ENCODE data around the gene SKAP1.
"Not testable (repeated sequence)": the region's sequence is repeated elsewhere in the genome, so short reads cannot be mapped to it uniquely, and the experiment has no call there.

The SKAP1 gene

GRCh38 chr17:48373883-48374282, 56.1 kb downstream of the SKAP1 start:
- Histone ChIP-seq H3K27me3 (ENCODE audit: control insufficient read depth, insufficient read depth, low read length, poor library complexity, severe bottlenecking) (peaks cover 6% of the 10 kb centered on the region), H3K27ac (ENCODE audit: insufficient read depth, low read depth, low read length, poor library complexity, severe bottlenecking) (no peak overlapping the region), H3K9me3 (ENCODE audit: control insufficient read depth, low read length) (no peaks in the 10 kb centered on the region), H3K4me1 (ENCODE audit: control insufficient read depth, insufficient read depth, low read length) (no peaks in the 10 kb centered on the region), H3K4me3 (ENCODE audit: insufficient read depth, low read depth, low read length) (no peak overlapping the region), H3K36me3 (ENCODE audit: control insufficient read depth, insufficient read depth, low read length) (no peaks in the 10 kb centered on the region)
- WGBS, 2 experiments: 80 to 83% methylated on average over 3 of the region's 3 CpGs

GRCh38 chr17:48373130-48373830, 56.7 kb downstream of the SKAP1 start:
- Histone ChIP-seq H3K36me3 (ENCODE audit: control insufficient read depth, insufficient read depth, low read length) (no peaks in the 10 kb centered on the region), H3K4me1 (ENCODE audit: control insufficient read depth, insufficient read depth, low read length) (no peaks in the 10 kb centered on the region), H3K27me3 (ENCODE audit: control insufficient read depth, insufficient read depth, low read length, poor library complexity, severe bottlenecking) (peaks cover 8% of the 10 kb centered on the region), H3K27ac (ENCODE audit: insufficient read depth, low read depth, low read length, poor library complexity, severe bottlenecking) (no peak overlapping the region), H3K9me3 (ENCODE audit: control insufficient read depth, low read length) (no peaks in the 10 kb centered on the region), H3K4me3 (ENCODE audit: insufficient read depth, low read depth, low read length) (no peak overlapping the region)
- 80 to 87% methylated on average over 1 to 2 of the region's 2 CpGs for WGBS, 2 experiments

- H3K27ac ChIP-seq (ENCODE audit: insufficient read depth, low read depth, low read length, poor library complexity, severe bottlenecking); H3K36me3 ChIP-seq (ENCODE audit: control insufficient read depth, insufficient read depth, low read length); H3K4me3 ChIP-seq (ENCODE audit: insufficient read depth, low read depth, low read length); H3K4me1 ChIP-seq (ENCODE audit: control insufficient read depth, insufficient read depth, low read length); H3K9me3 ChIP-seq (ENCODE audit: control insufficient read depth, low read length): not testable (repeated sequence)
- 89 to 96% methylated on average over 4 of the region's 6 CpGs for WGBS, 2 experiments
- peaks cover 20% of the 10 kb centered on the region for H3K27me3 ChIP-seq (ENCODE audit: control insufficient read depth, insufficient read depth, low read length, poor library complexity, severe bottlenecking)
Observed at GRCh38 chr17:48368967-48369366, 61.0 kb downstream of the SKAP1 start.

GRCh38 chr17:48368352-48368908, 61.6 kb downstream of the SKAP1 start:
- Histone ChIP-seq H3K4me3 (ENCODE audit: insufficient read depth, low read depth, low read length) (no peak overlapping the region), H3K9me3 (ENCODE audit: control insufficient read depth, low read length) (no peaks in the 10 kb centered on the region), H3K27me3 (ENCODE audit: control insufficient read depth, insufficient read depth, low read length, poor library complexity, severe bottlenecking) (peaks cover 20% of the 10 kb centered on the region), H3K36me3 (ENCODE audit: control insufficient read depth, insufficient read depth, low read length) (no peaks in the 10 kb centered on the region), H3K4me1 (ENCODE audit: control insufficient read depth, insufficient read depth, low read length) (no peaks in the 10 kb centered on the region), H3K27ac (ENCODE audit: insufficient read depth, low read depth, low read length, poor library complexity, severe bottlenecking) (no peak overlapping the region)
- 67 to 94% methylated on average over 1 to 3 of the region's 3 CpGs for WGBS, 2 experiments

GRCh38 chr17:48363161-48363560, 66.9 kb downstream of the SKAP1 start:
- Histone ChIP-seq H3K27me3 (ENCODE audit: control insufficient read depth, insufficient read depth, low read length, poor library complexity, severe bottlenecking) (peaks cover 32% of the 10 kb centered on the region), H3K4me3 (ENCODE audit: insufficient read depth, low read depth, low read length) (no peak overlapping the region), H3K36me3 (ENCODE audit: control insufficient read depth, insufficient read depth, low read length) (no peaks in the 10 kb centered on the region), H3K27ac (ENCODE audit: insufficient read depth, low read depth, low read length, poor library complexity, severe bottlenecking) (no peak overlapping the region), H3K9me3 (ENCODE audit: control insufficient read depth, low read length) (no peaks in the 10 kb centered on the region), H3K4me1 (ENCODE audit: control insufficient read depth, insufficient read depth, low read length) (no peaks in the 10 kb centered on the region)
- WGBS, 2 experiments: 79 to 91% methylated on average over 1 of the region's 1 CpG

GRCh38 chr17:48360861-48361633, 69.0 kb downstream of the SKAP1 start:
- H3K9me3 ChIP-seq (ENCODE audit: control insufficient read depth, low read length); H3K27ac ChIP-seq (ENCODE audit: insufficient read depth, low read depth, low read length, poor library complexity, severe bottlenecking); H3K4me1 ChIP-seq (ENCODE audit: control insufficient read depth, insufficient read depth, low read length); H3K4me3 ChIP-seq (ENCODE audit: insufficient read depth, low read depth, low read length); H3K36me3 ChIP-seq (ENCODE audit: control insufficient read depth, insufficient read depth, low read length): not testable (repeated sequence)
- H3K27me3 ChIP-seq (ENCODE audit: control insufficient read depth, insufficient read depth, low read length, poor library complexity, severe bottlenecking): peaks cover 22% of the 10 kb centered on the region
- 87 to 88% methylated on average over 7 to 10 of the region's 11 CpGs for WGBS, 2 experiments

- no peaks in the 10 kb centered on the region for H3K36me3 ChIP-seq (ENCODE audit: control insufficient read depth, insufficient read depth, low read length)
- H3K9me3 ChIP-seq (ENCODE audit: control insufficient read depth, low read length): no peaks in the 10 kb centered on the region
- H3K4me3 ChIP-seq (ENCODE audit: insufficient read depth, low read depth, low read length): no peak overlapping the region
- no peaks in the 10 kb centered on the region for H3K4me1 ChIP-seq (ENCODE audit: control insufficient read depth, insufficient read depth, low read length)
- WGBS, 2 experiments: no CpG with 5 or more reads among the region's 1 CpG
- no peak overlapping the region for H3K27ac ChIP-seq (ENCODE audit: insufficient read depth, low read depth, low read length, poor library complexity, severe bottlenecking)
- H3K27me3 ChIP-seq (ENCODE audit: control insufficient read depth, insufficient read depth, low read length, poor library complexity, severe bottlenecking): peaks cover 12% of the 10 kb centered on the region
Observed at GRCh38 chr17:48357779-48358602, 72.0 kb downstream of the SKAP1 start.

- H3K36me3 ChIP-seq (ENCODE audit: control insufficient read depth, insufficient read depth, low read length): no peaks in the 10 kb centered on the region
- peaks cover 8% of the 10 kb centered on the region for H3K27me3 ChIP-seq (ENCODE audit: control insufficient read depth, insufficient read depth, low read length, poor library complexity, severe bottlenecking)
- no peaks in the 10 kb centered on the region for H3K4me1 ChIP-seq (ENCODE audit: control insufficient read depth, insufficient read depth, low read length)
- 87 to 95% methylated on average over 1 to 2 of the region's 2 CpGs for WGBS, 2 experiments
- no peak overlapping the region for H3K27ac ChIP-seq (ENCODE audit: insufficient read depth, low read depth, low read length, poor library complexity, severe bottlenecking)
- H3K9me3 ChIP-seq (ENCODE audit: control insufficient read depth, low read length): no peaks in the 10 kb centered on the region
- H3K4me3 ChIP-seq (ENCODE audit: insufficient read depth, low read depth, low read length): no peak overlapping the region
Observed at GRCh38 chr17:48356866-48357265, 73.1 kb downstream of the SKAP1 start.

GRCh38 chr17:48352630-48353029, 77.4 kb downstream of the SKAP1 start:
- H3K27me3 ChIP-seq (ENCODE audit: control insufficient read depth, insufficient read depth, low read length, poor library complexity, severe bottlenecking): peaks cover 26% of the 10 kb centered on the region

GRCh38 chr17:48351911-48352332, 78.1 kb downstream of the SKAP1 start:
- Histone ChIP-seq H3K36me3 (ENCODE audit: control insufficient read depth, insufficient read depth, low read length) (no peaks in the 10 kb centered on the region), H3K27me3 (ENCODE audit: control insufficient read depth, insufficient read depth, low read length, poor library complexity, severe bottlenecking) (peaks cover 26% of the 10 kb centered on the region), H3K27ac (ENCODE audit: insufficient read depth, low read depth, low read length, poor library complexity, severe bottlenecking) (no peak overlapping the region), H3K4me3 (ENCODE audit: insufficient read depth, low read depth, low read length) (no peak overlapping the region), H3K4me1 (ENCODE audit: control insufficient read depth, insufficient read depth, low read length) (no peaks in the 10 kb centered on the region), H3K9me3 (ENCODE audit: control insufficient read depth, low read length) (no peaks in the 10 kb centered on the region)

More at GRCh38 chr17:48352630-48353029, 77.4 kb downstream of the SKAP1 start:
- H3K4me1 ChIP-seq (ENCODE audit: control insufficient read depth, insufficient read depth, low read length): no peaks in the 10 kb centered on the region
- H3K36me3 ChIP-seq (ENCODE audit: control insufficient read depth, insufficient read depth, low read length): no peaks in the 10 kb centered on the region
- H3K27ac ChIP-seq (ENCODE audit: insufficient read depth, low read depth, low read length, poor library complexity, severe bottlenecking): no peak overlapping the region
- no peak overlapping the region for H3K4me3 ChIP-seq (ENCODE audit: insufficient read depth, low read depth, low read length)
- H3K9me3 ChIP-seq (ENCODE audit: control insufficient read depth, low read length): no peaks in the 10 kb centered on the region

Measured in ectodermal cell (in vitro differentiated cells).